Thyroid gland (tissue), 4 donors: Measurements from ENCODE around the gene NDUFS6.

ENCODE experiments used
- POLR2A ChIP-seq, 2 donors: fragments of 450-650 bp; IDR thresholded peaks; one replicate each; pipeline ENCODE4 v1.6.1; 2017; ENCODE audit warnings: antibody characterized with exemption in 2 of 2, mild to moderate bottlenecking in 2 of 2, moderate library complexity in 1 of 2
- TF ChIP-seq, protein P1 (sequence below), 6 experiments: fragments of 200-600 bp in 3 of 6; fragments of 450-650 bp in 3 of 6; sonication (generic) in 3 of 6; IDR thresholded peaks; one replicate each; pipeline ENCODE4 v1.5.1; 2016 to 2019; ENCODE audit warnings: antibody characterized with exemption in 6 of 6, mild to moderate bottlenecking in 2 of 6, inconsistent platforms in 1 of 6, moderate library complexity in 1 of 6

DNA sequence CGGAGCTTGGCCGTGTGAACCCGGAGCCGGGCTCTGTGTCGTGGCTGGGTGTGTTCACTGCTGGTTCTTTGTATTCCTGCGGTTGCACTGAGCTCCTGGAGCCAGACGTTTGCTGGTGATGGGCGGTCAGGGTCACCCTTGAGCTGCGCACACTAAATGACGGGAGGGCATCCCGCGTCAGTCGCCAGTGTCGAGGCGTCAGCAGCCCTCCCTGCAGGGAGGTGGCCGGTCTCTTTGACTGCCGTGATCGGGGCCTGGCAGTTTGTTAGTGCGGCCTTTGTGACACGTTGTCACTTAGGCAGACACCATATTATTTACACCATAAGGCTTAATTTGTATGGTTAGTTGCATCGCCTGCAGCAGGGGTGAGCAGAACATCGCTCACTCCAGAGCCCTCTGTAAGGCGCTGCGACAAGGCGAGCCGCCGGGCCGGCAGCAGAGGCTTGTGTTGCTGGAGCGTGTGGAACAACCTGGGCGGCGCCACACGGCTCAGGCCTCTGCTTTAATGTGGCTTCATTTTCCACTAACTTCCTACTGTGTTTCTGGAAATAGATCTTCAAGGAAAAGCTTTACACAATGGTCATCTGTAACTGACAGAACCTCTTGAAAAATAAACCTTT is 8.3 kb downstream of the NDUFS6 start:
- TF ChIP-seq, protein P1, sequence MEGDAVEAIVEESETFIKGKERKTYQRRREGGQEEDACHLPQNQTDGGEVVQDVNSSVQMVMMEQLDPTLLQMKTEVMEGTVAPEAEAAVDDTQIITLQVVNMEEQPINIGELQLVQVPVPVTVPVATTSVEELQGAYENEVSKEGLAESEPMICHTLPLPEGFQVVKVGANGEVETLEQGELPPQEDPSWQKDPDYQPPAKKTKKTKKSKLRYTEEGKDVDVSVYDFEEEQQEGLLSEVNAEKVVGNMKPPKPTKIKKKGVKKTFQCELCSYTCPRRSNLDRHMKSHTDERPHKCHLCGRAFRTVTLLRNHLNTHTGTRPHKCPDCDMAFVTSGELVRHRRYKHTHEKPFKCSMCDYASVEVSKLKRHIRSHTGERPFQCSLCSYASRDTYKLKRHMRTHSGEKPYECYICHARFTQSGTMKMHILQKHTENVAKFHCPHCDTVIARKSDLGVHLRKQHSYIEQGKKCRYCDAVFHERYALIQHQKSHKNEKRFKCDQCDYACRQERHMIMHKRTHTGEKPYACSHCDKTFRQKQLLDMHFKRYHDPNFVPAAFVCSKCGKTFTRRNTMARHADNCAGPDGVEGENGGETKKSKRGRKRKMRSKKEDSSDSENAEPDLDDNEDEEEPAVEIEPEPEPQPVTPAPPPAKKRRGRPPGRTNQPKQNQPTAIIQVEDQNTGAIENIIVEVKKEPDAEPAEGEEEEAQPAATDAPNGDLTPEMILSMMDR (IDR thresholded peaks at IDR 0.05), result no peak
- TF ChIP-seq POLR2A (IDR thresholded peaks at IDR 0.05), result no peak
